Caco-2 (cell line): Measurements from ENCODE around the gene TM4SF5. TPM values are rescaled to one million over a fixed set of nuclear protein-coding genes. Genes with fewer than 3 reads are reported as not detected.

Experiments used
- BruUV-seq: library from RNA; stranded (reverse); fragments of 400-500 nt; replicated peaks from 2 replicates; lab custom pipeline; 2021; lab: Mats Ljungman, UMichigan
- CTCF ChIA-PET: fragments of 300-600 bp; sonication (Branson Sonifier 250); formaldehyde crosslinking; loops from one replicate; lab custom pipeline; 2022; ENCODE audit warnings: antibody characterized with exemption; lab: Charles Lee
- POLR2A ChIA-PET: fragments of 300-600 bp; sonication (Branson Sonifier 250); formaldehyde crosslinking; loops from one replicate; lab custom pipeline; 2022; ENCODE audit warnings: antibody characterized with exemption; lab: Charles Lee
- DNase-seq, 2 experiments: peaks; one replicate each; pipeline versions ENCODE4 v3.0.0 to v3.0.0-alpha.2; 2020 to 2022
- H3K27me3 ChIP-seq: replicated peaks from 2 replicates; pipeline ENCODE4 v1.6.0; 2011; ENCODE audit warnings: low read length; ENCODE audit not compliant: control insufficient read depth, insufficient read depth
- H3K36me3 ChIP-seq: 2 replicates; pipeline ENCODE4 v1.5.1; 2011; ENCODE audit warnings: low read length; ENCODE audit not compliant: control insufficient read depth, insufficient read depth
- H3K4me1 ChIP-seq: fragments of 250-450 bp; sonication (Bioruptor Pico); 2 replicates; pipeline ENCODE4 v1.5.1; 2020; ENCODE audit warnings: mild to moderate bottlenecking
- H3K4me3 ChIP-seq: 2 replicates; pipeline ENCODE4 v1.5.1; 2011; ENCODE audit warnings: low read depth, mild to moderate bottlenecking, control low read depth, low read length
- H3K9me3 ChIP-seq: fragments of 250-450 bp; sonication (Bioruptor Pico); 2 replicates; pipeline ENCODE4 v1.5.1; 2020; ENCODE audit warnings: mild to moderate bottlenecking, moderate library complexity
- H3K27ac Mint-ChIP-seq: one replicate; pipeline ENCODE4 v1.8.0; 2022; ENCODE audit warnings: mixed read lengths; ENCODE audit not compliant: unreplicated experiment
- H3K27me3 Mint-ChIP-seq: one replicate; pipeline ENCODE4 v1.8.0; 2022; ENCODE audit warnings: mixed read lengths; ENCODE audit not compliant: insufficient read depth, unreplicated experiment
- H3K36me3 Mint-ChIP-seq: one replicate; pipeline ENCODE4 v1.8.0; 2022; ENCODE audit warnings: mild to moderate bottlenecking, mixed read lengths; ENCODE audit not compliant: insufficient read depth, unreplicated experiment
- H3K4me1 Mint-ChIP-seq: one replicate; pipeline ENCODE4 v1.8.0; 2022; ENCODE audit warnings: low read depth, mixed read lengths; ENCODE audit not compliant: unreplicated experiment
- H3K4me3 Mint-ChIP-seq: one replicate; pipeline ENCODE4 v1.8.0; 2022; ENCODE audit warnings: mild to moderate bottlenecking, moderate library complexity, mixed read lengths; ENCODE audit not compliant: unreplicated experiment
- H3K9me3 Mint-ChIP-seq: one replicate; pipeline ENCODE4 v1.8.0; 2022; ENCODE audit warnings: mixed read lengths; ENCODE audit not compliant: unreplicated experiment
- CTCF ChIP-seq, 2 experiments: fragments of 200-600 bp in 1 of 2; IDR thresholded peaks; 1 replicate in 1 of 2; 2 replicates in 1 of 2; pipeline versions ENCODE4 v1.5.1 to v1.8.0; 2011 to 2022; ENCODE audit warnings: antibody characterized with exemption in 1 of 2, control low read depth in 1 of 2, inconsistent platforms in 1 of 2, low read depth in 1 of 2, low read length in 1 of 2, mild to moderate bottlenecking in 1 of 2, moderate library complexity in 1 of 2; ENCODE audit not compliant: insufficient read depth in 1 of 2, severe bottlenecking in 1 of 2, unreplicated experiment in 1 of 2
- intact Hi-C: fragments of 100-400 bp; cut with micrococcal nuclease; formaldehyde crosslinking; loops from one replicate; pipeline ENCODE4 v1.10.0; 2022; ENCODE audit not compliant: unreplicated experiment
- total RNA-seq: library from RNA; stranded (reverse); gene quantifications from 2 replicates; pipeline ENCODE4 v1.2.3, GENCODE V29; 2022

Gene TM4SF5
- total RNA-seq, 1 experiment from 2014 or later, result 9.9 TPM

GRCh38 chr17:4786106-4786511 lies 14.4 kb downstream of the TM4SF5 start, which contains the start of gene VMO1:
Gene VMO1, minus strand, starts transcription at chr17:4786364. Its CDS starts 12 bp downstream, at chr17:4786352.
- no peak for DNase-seq
- no peaks in the 10 kb centered on the region for H3K9me3 Mint-ChIP-seq
- peak within 1 kb of the TSS; percentile 86 for H3K27ac Mint-ChIP-seq
- H3K4me3 Mint-ChIP-seq, result no peak within 1 kb of the TSS
- H3K36me3 Mint-ChIP-seq, result peaks cover 15% of the 10 kb centered on the region
- Histone ChIP-seq H3K27me3 (no peaks in the 10 kb centered on the region), H3K4me1 (peaks cover 10% of the 10 kb centered on the region), H3K36me3 (no peaks in the 10 kb centered on the region), H3K9me3 (no peaks in the 10 kb centered on the region), H3K4me3 (no peak within 1 kb of the TSS)
- CTCF ChIA-PET, result interaction anchor here (0.6 kb wide), 1 partner anchor 14 kb away, joined by 7 read pairs; no protein-coding TSS in a partner anchor
- H3K4me1 Mint-ChIP-seq, result peaks cover 6% of the 10 kb centered on the region
- intact Hi-C loops, result no loop called here
- no TSS peak for BruUV-seq
- POLR2A ChIA-PET, result interaction anchor here (0.6 kb wide), 1 partner anchor 48 kb away, joined by 3 read pairs; no protein-coding TSS in a partner anchor
- no peaks in the 10 kb centered on the region for H3K27me3 Mint-ChIP-seq
- no peak for TF ChIP-seq CTCF (IDR thresholded peaks at IDR 0.05; ENCODE audit: insufficient read depth in 1 of 2, low read depth in 1 of 2, low read length in 1 of 2, severe bottlenecking in 1 of 2, unreplicated experiment in 1 of 2)

GRCh38 chr17:4786516-4786915 lies 14.8 kb downstream of the TM4SF5 start:
- no TSS peak for BruUV-seq
- ChIA-PET CTCF (interaction anchor here (0.6 kb wide), 1 partner anchor 13 kb away, joined by 7 read pairs; no protein-coding TSS in a partner anchor), POLR2A (interaction anchor here (0.6 kb wide), 1 partner anchor 49 kb away, joined by 3 read pairs; no protein-coding TSS in a partner anchor)
- Mint-ChIP-seq H3K9me3 (no peaks in the 10 kb centered on the region), H3K4me3 (no peak overlapping the region), H3K4me1 (peaks cover 6% of the 10 kb centered on the region), H3K27ac (peak overlapping the region; percentile 55), H3K36me3 (peaks cover 15% of the 10 kb centered on the region), H3K27me3 (no peaks in the 10 kb centered on the region)
- no peak for DNase-seq
- intact Hi-C loops, result no loop called here
- H3K4me1 ChIP-seq, result peaks cover 10% of the 10 kb centered on the region
- H3K27me3 ChIP-seq, result no peaks in the 10 kb centered on the region
- H3K4me3 ChIP-seq, result no peak overlapping the region
- H3K36me3 ChIP-seq, result no peaks in the 10 kb centered on the region
- no peaks in the 10 kb centered on the region for H3K9me3 ChIP-seq
- no peak for TF ChIP-seq CTCF (IDR thresholded peaks at IDR 0.05; ENCODE audit: insufficient read depth in 1 of 2, low read depth in 1 of 2, low read length in 1 of 2, severe bottlenecking in 1 of 2, unreplicated experiment in 1 of 2)

DNA sequence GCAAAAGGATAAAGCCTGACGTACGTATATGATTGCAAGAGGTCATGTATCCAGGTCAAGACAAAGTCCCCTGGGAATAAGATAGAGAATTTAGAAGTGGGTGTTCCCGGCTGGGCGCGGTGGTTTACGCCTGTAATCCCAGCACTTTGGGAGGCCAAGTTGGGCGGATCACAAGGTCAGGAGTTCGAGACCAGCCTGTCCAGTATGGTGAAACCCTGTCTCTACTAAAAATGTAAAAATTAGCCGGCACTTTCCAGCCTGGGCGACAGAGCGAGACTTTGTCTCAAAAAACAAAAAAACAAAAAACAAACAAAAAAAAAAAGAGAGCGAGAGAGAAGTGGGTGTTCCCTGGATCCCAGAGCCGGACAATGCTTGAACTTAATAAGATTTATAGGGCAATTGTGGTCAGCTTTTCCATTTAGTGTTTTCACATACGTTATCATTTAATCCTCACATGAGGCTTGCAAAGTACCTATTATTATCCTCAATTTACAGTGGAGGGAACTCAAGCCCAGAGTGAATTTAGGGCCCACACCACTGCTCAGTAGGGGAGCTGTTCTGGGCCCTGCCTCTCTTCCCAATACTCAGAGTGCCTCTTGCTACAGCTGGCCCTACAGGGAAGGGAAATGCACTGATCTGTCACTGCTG lies 16.6 kb downstream of the TM4SF5 start:
- Histone ChIP-seq H3K9me3 (no peaks in the 10 kb centered on the region), H3K4me3 (peak overlapping the region; percentile 21), H3K27me3 (no peaks in the 10 kb centered on the region), H3K4me1 (peaks cover 10% of the 10 kb centered on the region), H3K36me3 (no peaks in the 10 kb centered on the region)
- TSS peak; percentile 62 for BruUV-seq
- H3K27ac Mint-ChIP-seq, result peak overlapping the region; percentile 86
- ChIA-PET POLR2A (interaction anchor here (1.3 to 1.4 kb wide), 2 partner anchors 17 to 78 kb away, joined by 3 read pairs; partner anchors contain the start of genes ARRB2 and TM4SF5), CTCF (interaction anchor here (1.4 to 4.0 kb wide), 3 partner anchors 17 to 56 kb away, joined by 4 to 31 read pairs (median 13); partner anchors contain the start of genes MED11 and TM4SF5)
- intact Hi-C loops, result loop anchor here (1.0 kb wide), 1 partner anchor 10 kb away; no protein-coding TSS in a partner anchor
- peaks cover 6% of the 10 kb centered on the region for H3K4me1 Mint-ChIP-seq
- DNase-seq, result no peak
- H3K9me3 Mint-ChIP-seq, result no peaks in the 10 kb centered on the region
- peaks cover 15% of the 10 kb centered on the region for H3K36me3 Mint-ChIP-seq
- H3K27me3 Mint-ChIP-seq, result no peaks in the 10 kb centered on the region
- peak overlapping the region; percentile 90 for H3K4me3 Mint-ChIP-seq
- TF ChIP-seq CTCF (IDR thresholded peaks at IDR 0.05; ENCODE audit: insufficient read depth in 1 of 2, low read depth in 1 of 2, low read length in 1 of 2, severe bottlenecking in 1 of 2, unreplicated experiment in 1 of 2), result no peak
